Breast epithelium (tissue), 3 donors: Measurements from ENCODE around the gene HOMEZ.

Experiments
- POLR2A ChIP-seq: fragments of 450-650 bp; IDR thresholded peaks from one replicate; pipeline ENCODE4 v1.6.1; 2016; ENCODE audit warnings: antibody characterized with exemption, mild to moderate bottlenecking, moderate library complexity
- TF ChIP-seq, protein P1 (sequence below), 3 donors: fragments of 450-650 bp; IDR thresholded peaks; one replicate each; pipeline ENCODE4 v1.5.1; 2016 to 2017; ENCODE audit warnings: antibody characterized with exemption in 3 of 3, mild to moderate bottlenecking in 3 of 3, moderate library complexity in 3 of 3

DNA sequence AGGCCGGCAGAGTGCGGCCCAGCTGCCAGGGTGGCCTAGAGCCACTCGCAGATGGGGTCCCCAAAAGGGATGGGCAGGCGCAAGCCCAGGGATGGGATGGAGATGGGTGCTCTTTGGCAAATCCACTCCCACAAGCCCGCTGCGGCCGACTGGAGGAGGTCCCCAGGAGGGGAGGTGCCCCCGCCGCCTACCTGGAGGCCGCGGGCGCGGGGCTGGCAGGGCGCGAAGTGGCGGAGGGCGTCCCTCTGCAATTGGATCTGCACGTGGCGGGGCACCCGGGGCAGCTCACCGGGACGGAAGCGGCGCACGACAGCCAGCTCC is 16.0 kb upstream of the HOMEZ start:
- TF ChIP-seq, protein P1, sequence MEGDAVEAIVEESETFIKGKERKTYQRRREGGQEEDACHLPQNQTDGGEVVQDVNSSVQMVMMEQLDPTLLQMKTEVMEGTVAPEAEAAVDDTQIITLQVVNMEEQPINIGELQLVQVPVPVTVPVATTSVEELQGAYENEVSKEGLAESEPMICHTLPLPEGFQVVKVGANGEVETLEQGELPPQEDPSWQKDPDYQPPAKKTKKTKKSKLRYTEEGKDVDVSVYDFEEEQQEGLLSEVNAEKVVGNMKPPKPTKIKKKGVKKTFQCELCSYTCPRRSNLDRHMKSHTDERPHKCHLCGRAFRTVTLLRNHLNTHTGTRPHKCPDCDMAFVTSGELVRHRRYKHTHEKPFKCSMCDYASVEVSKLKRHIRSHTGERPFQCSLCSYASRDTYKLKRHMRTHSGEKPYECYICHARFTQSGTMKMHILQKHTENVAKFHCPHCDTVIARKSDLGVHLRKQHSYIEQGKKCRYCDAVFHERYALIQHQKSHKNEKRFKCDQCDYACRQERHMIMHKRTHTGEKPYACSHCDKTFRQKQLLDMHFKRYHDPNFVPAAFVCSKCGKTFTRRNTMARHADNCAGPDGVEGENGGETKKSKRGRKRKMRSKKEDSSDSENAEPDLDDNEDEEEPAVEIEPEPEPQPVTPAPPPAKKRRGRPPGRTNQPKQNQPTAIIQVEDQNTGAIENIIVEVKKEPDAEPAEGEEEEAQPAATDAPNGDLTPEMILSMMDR (IDR thresholded peaks at IDR 0.05) = peak in 1 of 3 donors; percentile 18
- TF ChIP-seq POLR2A = peak; percentile 80
